WI38 (cell line): Measurements from ENCODE around the gene MAP4.
"Not testable (repeated sequence)": the region's sequence is repeated elsewhere in the genome, so short reads cannot be mapped to it uniquely, and the experiment has no call there.

Experiments
- H3K4me3 ChIP-seq: 2 replicates; pipeline ENCODE4 v1.5.1; 2011; ENCODE audit warnings: low read depth, mild to moderate bottlenecking, control low read depth, low read length
- TF ChIP-seq, protein P1 (sequence below): IDR thresholded peaks from 2 replicates; pipeline ENCODE4 v1.5.1; 2012; ENCODE audit warnings: low read depth, mild to moderate bottlenecking, control low read depth, low read length

The MAP4 gene

DNA sequence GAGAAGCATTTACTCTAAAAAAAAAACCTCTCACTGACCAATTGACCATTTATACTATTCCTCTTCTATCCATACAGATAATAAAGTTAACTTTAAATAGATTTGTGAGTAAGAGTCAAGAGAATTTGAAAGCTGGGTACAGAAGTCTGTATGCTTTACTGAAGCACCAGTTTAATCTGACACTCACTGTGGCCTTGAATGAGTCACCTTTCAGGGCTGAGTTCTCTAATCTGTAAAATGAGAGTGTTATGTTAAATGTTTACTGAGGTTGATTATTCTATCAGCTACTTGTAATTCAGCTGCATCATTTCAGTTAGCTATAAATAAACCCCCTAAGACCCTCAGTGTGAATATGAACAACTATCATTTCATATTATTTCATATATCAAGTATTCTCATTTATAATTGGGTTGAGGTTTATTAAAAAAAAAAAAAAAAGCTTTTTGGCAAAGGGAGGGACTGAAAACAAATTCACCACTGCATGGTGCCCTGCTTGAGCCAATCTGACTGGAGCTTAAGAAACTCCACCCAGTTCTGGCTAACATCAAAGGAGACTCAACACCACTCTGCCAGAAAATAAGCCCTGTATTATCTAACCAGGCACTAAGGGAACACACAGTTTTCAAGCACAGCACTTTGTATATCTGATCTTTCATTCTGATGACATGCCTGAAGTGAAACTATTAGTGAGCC lies 2.8 kb downstream of the MAP4 start:
- H3K4me3 ChIP-seq, result no peak overlapping the region
- TF ChIP-seq, protein P1, sequence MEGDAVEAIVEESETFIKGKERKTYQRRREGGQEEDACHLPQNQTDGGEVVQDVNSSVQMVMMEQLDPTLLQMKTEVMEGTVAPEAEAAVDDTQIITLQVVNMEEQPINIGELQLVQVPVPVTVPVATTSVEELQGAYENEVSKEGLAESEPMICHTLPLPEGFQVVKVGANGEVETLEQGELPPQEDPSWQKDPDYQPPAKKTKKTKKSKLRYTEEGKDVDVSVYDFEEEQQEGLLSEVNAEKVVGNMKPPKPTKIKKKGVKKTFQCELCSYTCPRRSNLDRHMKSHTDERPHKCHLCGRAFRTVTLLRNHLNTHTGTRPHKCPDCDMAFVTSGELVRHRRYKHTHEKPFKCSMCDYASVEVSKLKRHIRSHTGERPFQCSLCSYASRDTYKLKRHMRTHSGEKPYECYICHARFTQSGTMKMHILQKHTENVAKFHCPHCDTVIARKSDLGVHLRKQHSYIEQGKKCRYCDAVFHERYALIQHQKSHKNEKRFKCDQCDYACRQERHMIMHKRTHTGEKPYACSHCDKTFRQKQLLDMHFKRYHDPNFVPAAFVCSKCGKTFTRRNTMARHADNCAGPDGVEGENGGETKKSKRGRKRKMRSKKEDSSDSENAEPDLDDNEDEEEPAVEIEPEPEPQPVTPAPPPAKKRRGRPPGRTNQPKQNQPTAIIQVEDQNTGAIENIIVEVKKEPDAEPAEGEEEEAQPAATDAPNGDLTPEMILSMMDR, result no peak

DNA sequence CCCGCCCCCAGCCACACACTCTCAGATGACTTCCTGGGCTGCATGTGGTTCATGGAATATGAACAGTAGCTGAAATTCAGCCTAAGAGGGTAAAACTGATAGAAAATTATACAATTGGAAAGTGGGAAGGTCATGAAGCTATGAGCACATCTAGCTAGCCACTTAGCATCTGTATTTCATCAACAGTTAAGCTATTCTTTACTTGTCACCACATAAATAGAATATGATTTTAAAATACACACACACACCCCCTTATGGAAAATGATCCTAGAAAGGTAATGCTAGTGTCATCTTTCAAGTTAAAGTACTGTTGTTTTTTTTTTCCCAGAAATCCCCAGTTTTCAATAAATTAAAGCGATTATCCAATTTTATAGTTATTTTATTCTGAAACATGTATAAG lies 3.6 kb downstream of the MAP4 start:
- TF ChIP-seq, protein P1, result no peak
- H3K4me3 ChIP-seq, result no peak overlapping the region

DNA sequence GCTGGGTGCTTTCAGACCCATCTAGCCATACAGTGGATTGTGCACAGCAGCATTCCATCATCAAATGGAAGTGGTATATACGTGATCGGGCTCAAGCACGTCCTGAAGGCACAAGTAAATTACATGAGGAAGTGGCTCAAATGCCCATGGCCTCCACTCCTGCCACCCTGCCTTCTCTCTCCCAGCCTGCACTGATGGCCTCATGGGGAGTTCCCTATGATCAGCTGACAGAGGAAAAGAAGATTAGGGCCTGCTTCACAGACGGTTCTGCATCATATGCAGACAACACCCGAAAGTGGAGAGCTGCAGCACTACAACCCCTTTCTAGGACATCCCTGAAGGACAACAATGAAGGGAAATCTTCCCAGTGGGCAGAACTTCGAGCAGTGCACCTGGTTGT lies 8.2 kb downstream of the MAP4 start:
- H3K4me3 ChIP-seq, result not testable (repeated sequence)

DNA sequence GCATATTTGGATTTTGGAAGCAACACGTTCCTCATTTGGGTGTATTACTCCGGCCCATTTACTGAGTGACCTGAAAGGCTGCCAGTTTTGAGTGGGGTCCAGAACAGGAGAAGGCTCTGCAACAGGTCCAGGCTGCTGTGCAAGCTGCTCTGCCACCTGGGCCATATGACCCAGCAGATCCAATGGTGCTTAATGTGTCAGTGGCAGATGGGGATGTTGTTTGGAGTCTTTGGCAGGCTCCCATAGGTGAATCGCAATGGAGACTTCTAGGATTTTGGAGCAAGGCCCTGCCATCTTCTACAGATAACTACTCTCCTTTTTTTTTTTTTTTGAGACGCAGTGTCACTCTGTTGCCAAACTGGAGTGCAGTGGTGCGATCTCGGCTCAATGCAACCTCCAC lies 8.9 kb downstream of the MAP4 start:
- not testable (repeated sequence) for H3K4me3 ChIP-seq

DNA sequence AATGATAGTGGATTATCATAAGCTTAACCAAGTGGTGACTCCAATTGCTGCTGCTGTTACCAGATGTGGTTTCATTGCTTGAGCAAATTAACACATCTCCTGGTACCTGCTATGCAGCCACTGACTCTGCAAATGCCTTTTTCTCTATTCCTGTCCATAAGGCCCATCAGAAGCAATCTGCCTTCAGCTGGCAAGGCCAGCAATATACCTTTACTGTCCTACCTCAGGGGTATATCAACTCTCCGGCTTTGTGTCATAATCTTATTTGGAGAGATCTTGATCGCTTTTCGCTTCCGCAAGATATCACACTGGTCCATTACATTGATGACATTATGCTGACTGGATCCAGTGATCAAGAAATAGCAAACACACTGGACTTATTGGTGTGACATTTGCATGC lies 9.4 kb downstream of the MAP4 start:
- not testable (repeated sequence) for H3K4me3 ChIP-seq

DNA sequence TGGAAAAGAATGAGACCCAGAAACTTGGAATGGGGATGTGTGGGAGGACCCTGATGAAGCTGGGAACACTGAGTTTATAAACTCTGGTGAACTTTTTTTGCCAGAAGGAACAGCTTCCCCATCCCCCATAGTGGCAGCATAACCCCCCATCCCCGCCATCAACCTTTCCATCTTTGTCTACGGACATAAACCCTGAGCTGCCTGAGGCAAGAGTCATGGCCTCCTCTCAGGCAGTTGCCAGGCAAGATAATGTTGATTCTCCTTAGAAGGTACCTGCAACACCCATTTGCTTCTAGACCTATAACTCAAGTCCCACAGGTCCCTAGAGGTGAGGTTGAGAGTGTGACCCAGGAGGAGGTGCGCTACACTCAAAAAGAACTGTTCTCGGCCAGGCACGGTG lies 11.5 kb downstream of the MAP4 start:
- TF ChIP-seq, protein P1, result no peak

DNA sequence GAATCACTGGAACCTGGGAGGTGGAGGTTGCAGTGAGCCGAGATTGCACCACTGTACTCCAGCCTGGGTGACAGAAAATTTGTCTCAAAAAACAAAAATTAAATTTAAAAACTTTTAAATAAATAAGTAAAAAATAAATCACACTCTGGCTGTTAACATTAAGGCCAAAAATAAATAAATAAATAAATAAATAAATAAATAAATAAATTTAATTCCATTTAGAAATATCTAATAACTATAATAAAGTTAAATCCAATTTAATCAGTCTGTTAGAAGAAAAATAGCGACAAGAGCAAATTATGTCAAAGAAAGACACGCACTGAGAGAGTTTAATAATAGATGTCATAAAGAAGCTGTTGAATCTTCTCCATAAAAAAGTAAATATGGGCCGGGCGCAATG lies 13.4 kb downstream of the MAP4 start:
- H3K4me3 ChIP-seq, result no peak overlapping the region
- TF ChIP-seq, protein P1, result no peak

More for the DNA sequence above, 11.5 kb downstream of the MAP4 start:
- no peak overlapping the region for H3K4me3 ChIP-seq

DNA sequence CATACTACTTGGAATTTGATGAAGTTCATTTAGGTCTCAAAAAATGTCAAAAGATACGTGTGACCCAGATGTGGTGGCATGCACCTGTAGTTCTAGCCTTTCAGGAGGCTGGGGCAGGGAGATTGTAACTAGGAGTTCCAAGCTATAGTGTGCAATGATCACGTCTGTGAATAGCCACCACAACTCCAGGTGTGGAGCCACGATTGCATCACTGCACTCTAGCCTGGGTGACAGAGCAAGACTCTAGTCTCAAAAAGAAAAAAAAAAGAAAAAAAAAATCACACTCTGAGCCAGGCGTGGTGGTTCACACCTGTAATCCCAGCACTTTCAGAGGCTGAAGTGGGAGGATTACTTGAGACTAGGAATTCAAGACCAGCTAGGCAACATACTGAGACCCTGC lies 14.2 kb downstream of the MAP4 start:
- no peak overlapping the region for H3K4me3 ChIP-seq
- TF ChIP-seq, protein P1, result no peak

DNA sequence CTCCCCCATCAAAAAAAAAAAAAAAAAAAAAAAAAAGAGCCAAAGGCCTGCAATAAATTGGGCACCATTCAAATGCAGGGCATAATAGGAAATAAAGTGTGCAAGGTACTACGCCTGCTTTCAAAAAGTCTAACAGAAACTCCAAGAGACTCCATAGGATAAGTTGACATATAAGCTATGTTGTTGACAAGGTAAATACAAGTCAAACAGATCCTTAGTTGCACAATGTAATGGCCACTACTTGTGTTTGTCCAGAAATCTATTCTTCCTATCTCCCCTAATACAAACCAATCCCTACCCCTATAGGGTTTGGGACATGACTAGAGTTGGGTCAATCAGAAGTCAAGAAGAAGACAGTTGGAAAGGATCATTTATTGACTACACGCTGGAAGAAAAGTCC lies 16.0 kb downstream of the MAP4 start:
- H3K4me3 ChIP-seq, result no peak overlapping the region
- TF ChIP-seq, protein P1, result no peak
